ENCODE results near the gene VTN.

DNA sequence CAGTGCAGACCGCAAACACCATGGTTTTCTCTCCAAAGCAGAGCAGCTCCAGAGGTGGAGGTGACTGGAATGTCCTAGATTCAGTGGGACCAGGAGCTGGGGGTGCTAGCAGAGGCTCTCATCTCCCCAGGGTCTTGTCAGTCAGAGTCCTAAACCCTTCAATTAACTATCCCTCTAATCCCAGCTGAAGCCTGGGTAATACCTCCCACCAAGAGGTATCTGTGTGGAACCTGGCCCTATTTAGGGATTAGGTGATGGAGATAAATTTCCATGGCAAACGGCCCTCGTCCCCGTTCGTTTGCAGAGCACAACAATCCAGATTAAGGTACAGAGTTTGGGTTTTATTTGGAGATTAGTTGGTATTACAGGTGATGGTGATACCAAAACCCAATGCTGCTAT, 6.9 kb downstream of the VTN start:
- TF ChIP-seq, protein P1, sequence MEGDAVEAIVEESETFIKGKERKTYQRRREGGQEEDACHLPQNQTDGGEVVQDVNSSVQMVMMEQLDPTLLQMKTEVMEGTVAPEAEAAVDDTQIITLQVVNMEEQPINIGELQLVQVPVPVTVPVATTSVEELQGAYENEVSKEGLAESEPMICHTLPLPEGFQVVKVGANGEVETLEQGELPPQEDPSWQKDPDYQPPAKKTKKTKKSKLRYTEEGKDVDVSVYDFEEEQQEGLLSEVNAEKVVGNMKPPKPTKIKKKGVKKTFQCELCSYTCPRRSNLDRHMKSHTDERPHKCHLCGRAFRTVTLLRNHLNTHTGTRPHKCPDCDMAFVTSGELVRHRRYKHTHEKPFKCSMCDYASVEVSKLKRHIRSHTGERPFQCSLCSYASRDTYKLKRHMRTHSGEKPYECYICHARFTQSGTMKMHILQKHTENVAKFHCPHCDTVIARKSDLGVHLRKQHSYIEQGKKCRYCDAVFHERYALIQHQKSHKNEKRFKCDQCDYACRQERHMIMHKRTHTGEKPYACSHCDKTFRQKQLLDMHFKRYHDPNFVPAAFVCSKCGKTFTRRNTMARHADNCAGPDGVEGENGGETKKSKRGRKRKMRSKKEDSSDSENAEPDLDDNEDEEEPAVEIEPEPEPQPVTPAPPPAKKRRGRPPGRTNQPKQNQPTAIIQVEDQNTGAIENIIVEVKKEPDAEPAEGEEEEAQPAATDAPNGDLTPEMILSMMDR (IDR thresholded peaks at IDR 0.05) = no peak
- no peak for TF ChIP-seq POLR2A (IDR thresholded peaks at IDR 0.05)
